SK-N-SH treated with all-trans-retinoic acid at 6 μM for 48 hours (cell line): ENCODE measurements around the gene CCDC88C.
A peak's percentile ranks its signal among the peaks of the same experiment; 100 is the strongest.

ENCODE experiments used
- ATAC-seq: fragments of 200-7000 bp; cut with Tn5 transposase; 3 replicates; pipeline ENCODE4 v1.9.1; 2020; ENCODE audit warnings: mild to moderate bottlenecking, moderate library complexity
- ARNTL ChIP-seq: fragments of 450-650 bp; formaldehyde crosslinking; IDR thresholded peaks from 2 replicates; pipeline ENCODE4 v1.5.0; 2020; ENCODE audit warnings: low read depth, mild to moderate bottlenecking, moderate library complexity, borderline replicate concordance
- ESRRG ChIP-seq: fragments of 250-450 bp; sonication (Bioruptor Pico); IDR thresholded peaks from 2 replicates; pipeline ENCODE4 v1.6.1; 2021; ENCODE audit warnings: mild to moderate bottlenecking
- GLIS3 ChIP-seq: fragments of 250-450 bp; sonication (Bioruptor Pico); IDR thresholded peaks from 2 replicates; pipeline ENCODE4 v1.5.0; 2020; ENCODE audit warnings: mild to moderate bottlenecking, moderate library complexity
- ISL1 ChIP-seq: fragments of 250-450 bp; sonication (Bioruptor Pico); IDR thresholded peaks from 2 replicates; pipeline ENCODE4 v2.1.2; 2022; ENCODE audit warnings: mild to moderate bottlenecking, moderate library complexity
- OSR1 ChIP-seq: fragments of 250-450 bp; sonication (Bioruptor Pico); IDR thresholded peaks from 2 replicates; pipeline ENCODE4 v1.8.0; 2022; ENCODE audit warnings: moderate library complexity, mild to moderate bottlenecking, inconsistent platforms
- RARB ChIP-seq: fragments of 250-450 bp; sonication (Bioruptor Pico); IDR thresholded peaks from 2 replicates; pipeline ENCODE4 v1.8.0; 2021; ENCODE audit warnings: mild to moderate bottlenecking, moderate library complexity
- SNAI2 ChIP-seq: fragments of 250-450 bp; sonication (Bioruptor Pico); IDR thresholded peaks from 2 replicates; pipeline ENCODE4 v1.5.0; 2020; ENCODE audit warnings: mild to moderate bottlenecking, moderate library complexity
- TCF4 ChIP-seq: fragments of 250-450 bp; sonication (Bioruptor Pico); IDR thresholded peaks from 2 replicates; pipeline ENCODE4 v1.8.0; 2021; ENCODE audit warnings: mild to moderate bottlenecking, moderate library complexity, borderline replicate concordance
- TOX ChIP-seq: fragments of 250-450 bp; sonication (Bioruptor Pico); IDR thresholded peaks from 2 replicates; pipeline ENCODE4 v1.8.0; 2021; ENCODE audit warnings: mild to moderate bottlenecking, moderate library complexity, borderline replicate concordance
- ZFP3 ChIP-seq: fragments of 250-450 bp; sonication (Bioruptor Pico); IDR thresholded peaks from 2 replicates; pipeline ENCODE4 v1.5.0; 2020; ENCODE audit warnings: mild to moderate bottlenecking, moderate library complexity
- ZFP30 ChIP-seq: fragments of 450-650 bp; formaldehyde crosslinking; IDR thresholded peaks from 2 replicates; pipeline ENCODE4 v1.5.0; 2022; ENCODE audit warnings: mild to moderate bottlenecking, moderate library complexity
- ZNF70 ChIP-seq: fragments of 450-650 bp; formaldehyde crosslinking; IDR thresholded peaks from 2 replicates; pipeline ENCODE4 v1.5.0; 2020; ENCODE audit warnings: mild to moderate bottlenecking, moderate library complexity
- TF ChIP-seq, protein P1 (sequence below): fragments of 250-450 bp; sonication (Bioruptor Pico); IDR thresholded peaks from 2 replicates; pipeline ENCODE4 v1.8.0; 2020; ENCODE audit warnings: mild to moderate bottlenecking, moderate library complexity, borderline replicate concordance
- TF ChIP-seq, protein P2 (sequence below): fragments of 250-450 bp; sonication (Bioruptor Pico); IDR thresholded peaks from 2 replicates; pipeline ENCODE4 v1.5.1; 2020; ENCODE audit warnings: low read depth, mild to moderate bottlenecking, moderate library complexity
- TF ChIP-seq, protein P3 (sequence below): fragments of 250-450 bp; sonication (Bioruptor Pico); IDR thresholded peaks from 2 replicates; pipeline ENCODE4 v1.8.0; 2021; ENCODE audit warnings: low read depth, mild to moderate bottlenecking, moderate library complexity, borderline replicate concordance
- TF ChIP-seq, protein P4 (sequence below): fragments of 250-450 bp; sonication (Bioruptor Pico); IDR thresholded peaks from 2 replicates; pipeline ENCODE4 v1.5.1; 2021; ENCODE audit warnings: mild to moderate bottlenecking, moderate library complexity

CCDC88C gene

DNA sequence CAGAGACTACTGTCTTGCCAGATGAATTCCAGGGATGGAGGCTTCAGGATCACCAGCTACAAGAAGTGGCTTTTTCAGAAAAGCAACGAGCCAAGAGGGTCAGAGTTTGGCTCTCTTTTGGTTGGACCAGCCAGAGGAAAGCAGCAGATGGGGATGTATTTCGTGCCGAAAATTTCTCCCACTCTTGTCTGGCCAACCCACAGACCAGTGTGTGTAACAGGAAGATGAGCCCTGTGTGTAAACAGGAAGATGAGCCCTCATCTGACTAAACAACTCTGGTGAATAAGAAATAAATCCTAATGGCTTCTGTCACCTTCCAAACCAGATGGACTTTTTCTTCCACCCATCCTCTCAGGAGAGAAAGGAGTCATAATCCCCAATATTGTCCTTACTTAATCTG, 186.2 kb downstream of the CCDC88C start:
- no peak for TF ChIP-seq TOX (CRISPR knock-in tag)
- TF ChIP-seq, protein P1, sequence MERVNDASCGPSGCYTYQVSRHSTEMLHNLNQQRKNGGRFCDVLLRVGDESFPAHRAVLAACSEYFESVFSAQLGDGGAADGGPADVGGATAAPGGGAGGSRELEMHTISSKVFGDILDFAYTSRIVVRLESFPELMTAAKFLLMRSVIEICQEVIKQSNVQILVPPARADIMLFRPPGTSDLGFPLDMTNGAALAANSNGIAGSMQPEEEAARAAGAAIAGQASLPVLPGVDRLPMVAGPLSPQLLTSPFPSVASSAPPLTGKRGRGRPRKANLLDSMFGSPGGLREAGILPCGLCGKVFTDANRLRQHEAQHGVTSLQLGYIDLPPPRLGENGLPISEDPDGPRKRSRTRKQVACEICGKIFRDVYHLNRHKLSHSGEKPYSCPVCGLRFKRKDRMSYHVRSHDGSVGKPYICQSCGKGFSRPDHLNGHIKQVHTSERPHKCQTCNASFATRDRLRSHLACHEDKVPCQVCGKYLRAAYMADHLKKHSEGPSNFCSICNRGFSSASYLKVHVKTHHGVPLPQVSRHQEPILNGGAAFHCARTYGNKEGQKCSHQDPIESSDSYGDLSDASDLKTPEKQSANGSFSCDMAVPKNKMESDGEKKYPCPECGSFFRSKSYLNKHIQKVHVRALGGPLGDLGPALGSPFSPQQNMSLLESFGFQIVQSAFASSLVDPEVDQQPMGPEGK (CRISPR knock-in tag), result no peak
- TF ChIP-seq, protein P2, sequence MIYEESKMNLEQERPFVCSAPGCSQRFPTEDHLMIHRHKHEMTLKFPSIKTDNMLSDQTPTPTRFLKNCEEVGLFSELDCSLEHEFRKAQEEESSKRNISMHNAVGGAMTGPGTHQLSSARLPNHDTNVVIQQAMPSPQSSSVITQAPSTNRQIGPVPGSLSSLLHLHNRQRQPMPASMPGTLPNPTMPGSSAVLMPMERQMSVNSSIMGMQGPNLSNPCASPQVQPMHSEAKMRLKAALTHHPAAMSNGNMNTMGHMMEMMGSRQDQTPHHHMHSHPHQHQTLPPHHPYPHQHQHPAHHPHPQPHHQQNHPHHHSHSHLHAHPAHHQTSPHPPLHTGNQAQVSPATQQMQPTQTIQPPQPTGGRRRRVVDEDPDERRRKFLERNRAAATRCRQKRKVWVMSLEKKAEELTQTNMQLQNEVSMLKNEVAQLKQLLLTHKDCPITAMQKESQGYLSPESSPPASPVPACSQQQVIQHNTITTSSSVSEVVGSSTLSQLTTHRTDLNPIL (CRISPR knock-in tag), result no peak
- TF ChIP-seq, all 23 proteins: peak for 0
- ATAC-seq, result no peak

DNA sequence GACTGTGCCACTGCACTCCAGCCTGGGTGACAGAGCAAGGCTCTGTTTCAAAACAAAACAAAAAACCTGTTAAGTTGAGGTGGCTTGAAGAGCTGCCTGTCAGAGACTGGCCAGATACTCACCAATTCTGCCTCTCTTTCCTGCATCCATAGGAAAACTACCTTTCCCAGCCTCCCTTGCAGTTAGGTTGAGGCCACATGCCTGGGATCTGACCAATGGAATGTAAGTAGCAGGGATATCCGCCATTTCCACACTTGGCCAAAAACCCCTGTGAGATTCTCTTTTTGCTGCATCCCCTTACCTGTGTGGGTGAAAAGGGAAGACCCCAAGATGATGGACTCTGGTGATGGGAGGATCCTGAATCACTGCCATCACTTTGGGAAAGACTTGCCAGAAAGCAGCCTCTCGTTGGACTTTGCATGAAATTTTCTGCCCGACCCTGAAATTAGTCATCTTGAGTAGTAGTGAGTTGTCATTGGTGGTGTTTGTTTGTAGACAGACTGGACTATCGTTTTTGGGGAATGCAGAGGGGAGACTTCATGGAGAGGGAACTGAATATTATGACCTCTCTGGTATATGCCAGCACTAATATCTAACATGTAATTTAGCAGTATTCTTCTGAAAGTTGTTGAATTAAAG, 187.1 kb downstream of the CCDC88C start:
- TF ChIP-seq SNAI2 (no peak), ZNF70 (no peak)
- peak; percentile 43; the same call in 1 of the 3 replicates for ATAC-seq

DNA sequence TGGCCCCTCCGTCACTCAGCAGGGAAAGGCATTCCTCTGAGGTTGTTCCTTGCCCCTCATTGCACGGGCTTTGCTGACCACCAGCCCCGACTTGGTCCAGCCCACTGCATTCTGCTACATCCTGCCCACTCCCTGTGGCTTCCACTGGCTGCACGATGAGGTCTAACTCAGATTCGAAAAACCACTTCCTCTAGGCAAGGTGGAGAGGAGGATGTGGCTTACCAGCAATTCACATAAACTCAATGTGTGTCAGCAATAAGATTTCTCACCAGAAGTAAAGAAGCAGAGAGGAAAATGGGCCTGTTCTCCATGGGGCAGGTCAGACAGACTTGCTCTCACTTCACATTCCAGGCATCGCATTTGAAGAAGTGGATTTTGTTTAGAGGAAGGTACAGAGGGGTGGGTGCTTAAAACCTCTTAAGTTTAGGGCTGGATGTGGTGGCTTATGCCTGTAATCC, 187.8 kb downstream of the CCDC88C start:
- TF ChIP-seq OSR1 (CRISPR knock-in tag) (no peak), ISL1 (CRISPR knock-in tag) (no peak), RARB (CRISPR knock-in tag) (no peak), GLIS3 (CRISPR knock-in tag) (no peak), ESRRG (CRISPR knock-in tag) (no peak), ZFP30 (no peak)
- TF ChIP-seq, protein P1 (CRISPR knock-in tag), result no peak
- TF ChIP-seq, protein P3, sequence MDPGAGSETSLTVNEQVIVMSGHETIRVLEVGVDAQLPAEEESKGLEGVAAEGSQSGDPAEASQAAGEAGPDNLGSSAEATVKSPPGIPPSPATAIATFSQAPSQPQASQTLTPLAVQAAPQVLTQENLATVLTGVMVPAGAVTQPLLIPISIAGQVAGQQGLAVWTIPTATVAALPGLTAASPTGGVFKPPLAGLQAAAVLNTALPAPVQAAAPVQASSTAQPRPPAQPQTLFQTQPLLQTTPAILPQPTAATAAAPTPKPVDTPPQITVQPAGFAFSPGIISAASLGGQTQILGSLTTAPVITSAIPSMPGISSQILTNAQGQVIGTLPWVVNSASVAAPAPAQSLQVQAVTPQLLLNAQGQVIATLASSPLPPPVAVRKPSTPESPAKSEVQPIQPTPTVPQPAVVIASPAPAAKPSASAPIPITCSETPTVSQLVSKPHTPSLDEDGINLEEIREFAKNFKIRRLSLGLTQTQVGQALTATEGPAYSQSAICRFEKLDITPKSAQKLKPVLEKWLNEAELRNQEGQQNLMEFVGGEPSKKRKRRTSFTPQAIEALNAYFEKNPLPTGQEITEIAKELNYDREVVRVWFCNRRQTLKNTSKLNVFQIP (CRISPR knock-in tag), result no peak
- ATAC-seq, result no peak

DNA sequence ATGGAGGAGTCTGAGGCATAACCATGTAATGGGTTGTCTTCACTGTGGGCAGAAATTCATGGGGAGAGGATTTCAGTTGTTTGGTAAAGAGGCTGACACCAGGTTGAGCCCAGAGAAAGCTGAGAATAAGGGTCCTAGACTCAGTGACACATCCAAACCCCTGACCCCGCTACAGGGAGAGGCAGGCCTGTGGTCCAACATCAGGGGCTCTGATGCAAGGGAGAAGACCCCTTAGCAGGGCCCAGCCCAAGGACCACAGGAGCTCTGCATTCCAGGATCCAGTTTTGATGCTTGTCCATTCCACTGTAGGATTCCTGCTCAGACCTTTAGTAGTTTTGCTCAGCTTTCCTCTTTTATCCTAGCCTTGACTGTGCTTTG, 188.6 kb downstream of the CCDC88C start:
- no peak for ATAC-seq
- no peak for TF ChIP-seq OSR1 (CRISPR knock-in tag)
- TF ChIP-seq GLIS3 (CRISPR knock-in tag), result no peak
- TF ChIP-seq ZFP30, result no peak
- TF ChIP-seq ZFP3 (CRISPR knock-in tag), result no peak
- TF ChIP-seq ZNF70, result no peak
- TF ChIP-seq TCF4 (CRISPR knock-in tag), result no peak
- TF ChIP-seq ARNTL (CRISPR knock-in tag), result no peak
- no peak for TF ChIP-seq TOX (CRISPR knock-in tag)

DNA sequence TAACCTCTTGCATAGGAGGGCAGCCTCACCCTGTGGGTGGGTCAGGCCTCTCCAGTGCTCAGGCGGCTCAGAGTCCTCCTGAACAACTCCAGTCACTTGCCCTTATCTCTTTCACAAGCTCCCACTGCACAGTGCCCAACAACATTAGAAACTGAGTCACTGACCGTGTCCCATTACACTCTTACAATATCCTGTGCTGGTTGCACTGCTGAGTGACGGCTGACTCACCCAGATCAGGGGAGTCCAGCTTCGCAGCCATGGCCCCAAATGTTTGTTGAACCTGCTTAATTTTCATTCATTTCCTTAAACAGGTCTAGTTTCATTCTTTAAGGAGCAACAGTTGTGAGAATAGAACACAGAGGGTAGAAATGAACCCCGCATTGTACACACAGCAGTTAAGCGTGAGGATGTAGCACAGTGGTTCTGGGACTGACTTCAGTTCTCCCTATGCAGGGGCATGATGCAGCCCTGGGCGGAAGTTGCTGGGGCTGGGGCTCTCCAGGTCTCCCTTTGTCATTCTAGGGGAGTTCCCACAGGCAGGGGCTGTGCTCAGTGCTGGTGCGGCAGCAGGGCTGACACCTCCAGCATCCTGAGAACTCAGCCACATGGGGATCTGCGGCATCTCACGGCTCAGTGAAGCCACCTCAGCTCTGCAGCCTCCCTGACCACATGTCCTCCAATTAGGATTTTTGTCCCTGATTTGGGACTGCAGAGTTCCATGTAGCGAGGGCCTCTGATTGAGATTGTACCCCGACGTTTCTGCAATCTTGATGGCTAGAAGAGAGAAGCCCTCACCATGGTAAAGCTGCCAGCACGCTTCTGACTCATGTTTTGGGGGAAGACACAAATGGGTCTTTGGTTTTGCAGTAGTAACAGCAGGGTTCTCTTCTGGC, 189.3 kb downstream of the CCDC88C start:
- TF ChIP-seq, protein P3 (CRISPR knock-in tag), result no peak
- TF ChIP-seq, protein P1 (CRISPR knock-in tag), result no peak
- TF ChIP-seq, protein P4, sequence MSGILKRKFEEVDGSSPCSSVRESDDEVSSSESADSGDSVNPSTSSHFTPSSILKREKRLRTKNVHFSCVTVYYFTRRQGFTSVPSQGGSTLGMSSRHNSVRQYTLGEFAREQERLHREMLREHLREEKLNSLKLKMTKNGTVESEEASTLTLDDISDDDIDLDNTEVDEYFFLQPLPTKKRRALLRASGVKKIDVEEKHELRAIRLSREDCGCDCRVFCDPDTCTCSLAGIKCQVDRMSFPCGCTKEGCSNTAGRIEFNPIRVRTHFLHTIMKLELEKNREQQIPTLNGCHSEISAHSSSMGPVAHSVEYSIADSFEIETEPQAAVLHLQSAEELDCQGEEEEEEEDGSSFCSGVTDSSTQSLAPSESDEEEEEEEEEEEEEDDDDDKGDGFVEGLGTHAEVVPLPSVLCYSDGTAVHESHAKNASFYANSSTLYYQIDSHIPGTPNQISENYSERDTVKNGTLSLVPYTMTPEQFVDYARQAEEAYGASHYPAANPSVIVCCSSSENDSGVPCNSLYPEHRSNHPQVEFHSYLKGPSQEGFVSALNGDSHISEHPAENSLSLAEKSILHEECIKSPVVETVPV, result no peak
- peak; percentile 57 for ATAC-seq
